Measurements from ENCODE around the gene CS.
A peak's percentile ranks its signal among the peaks of the same experiment; 100 is the strongest.

CS gene

DNA sequence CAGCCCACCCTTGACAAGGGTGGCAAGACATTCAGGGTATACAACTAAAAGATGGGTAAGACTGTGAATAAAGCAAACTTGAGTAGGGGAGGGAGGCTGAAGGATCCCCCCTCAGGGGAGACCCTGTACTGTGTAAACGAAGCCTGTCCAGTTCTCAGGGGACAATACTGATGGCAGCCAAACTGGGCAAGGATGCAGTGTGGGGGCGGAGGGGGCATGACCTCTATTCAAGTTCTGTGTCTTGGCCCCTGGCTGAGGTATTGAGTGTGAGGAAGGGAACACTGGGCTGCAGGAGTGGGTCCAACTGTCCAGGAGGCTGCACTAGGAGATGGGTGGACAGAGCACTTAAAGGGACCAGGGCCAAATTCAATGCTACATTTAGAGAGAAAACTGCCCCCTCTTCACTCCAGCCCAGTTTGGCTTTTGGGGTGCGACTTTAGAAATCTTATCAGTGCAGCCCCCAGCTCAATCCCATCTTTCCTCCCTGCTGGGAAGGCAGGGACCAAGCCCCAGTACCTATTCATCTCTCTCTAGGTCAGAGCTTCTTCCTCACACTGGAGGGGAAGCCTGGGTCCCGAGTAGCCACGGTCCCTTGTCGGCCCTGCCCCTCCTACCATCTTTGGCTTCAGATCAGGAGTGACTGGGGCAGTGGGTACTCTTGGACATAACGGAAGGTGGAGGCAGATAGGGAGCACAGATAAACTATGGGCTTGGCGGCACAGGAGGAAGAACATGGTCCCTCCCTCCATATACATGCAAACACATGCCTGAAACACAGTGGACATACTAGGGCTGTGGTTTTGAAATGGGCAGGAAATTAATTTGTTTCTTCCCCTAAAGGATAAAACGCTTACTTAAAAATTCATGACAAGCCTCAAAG lies 58.5 kb downstream of the CS start:
- H3K4me1 ChIP-seq (ENCODE audit: control insufficient read depth, low read depth, low read length): no peaks in the 10 kb centered on the region
- peaks cover 50% of the 10 kb centered on the region for H3K36me3 ChIP-seq (ENCODE audit: control insufficient read depth, low read depth, low read length)
- H3K4me3 ChIP-seq (ENCODE audit: low read length): no peak overlapping the region
- H3K9ac ChIP-seq (ENCODE audit: low read length): no peak overlapping the region
- no peak overlapping the region for H3K27ac ChIP-seq (ENCODE audit: low read length)
- H3K9me3 ChIP-seq (ENCODE audit: control insufficient read depth, low read depth, low read length): no peaks in the 10 kb centered on the region
- H3K27me3 ChIP-seq (ENCODE audit: control insufficient read depth, insufficient read depth, low read length): no peaks in the 10 kb centered on the region

DNA sequence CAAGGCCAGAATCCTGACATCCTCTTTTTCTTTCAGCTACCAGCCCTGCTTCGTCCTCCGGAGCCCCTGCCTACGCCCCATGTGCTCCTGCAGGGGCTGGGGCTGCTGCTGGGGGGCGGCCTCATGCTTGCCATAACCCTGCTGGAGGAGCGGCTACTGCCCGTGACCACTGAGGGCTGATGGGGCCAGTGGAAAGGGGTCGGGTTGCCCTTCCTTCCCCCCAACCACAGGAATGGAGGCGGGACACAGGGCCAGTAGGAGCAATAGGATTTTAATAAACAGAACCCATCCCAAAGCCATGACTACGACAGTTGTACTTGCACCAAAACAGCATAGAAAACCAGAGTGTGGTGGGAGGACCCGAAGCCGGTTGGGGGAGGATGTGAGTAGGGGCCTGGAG lies 62.6 kb downstream of the CS start:
- Histone ChIP-seq H3K4me3 (ENCODE audit: low read length) (no peak overlapping the region), H3K27me3 (ENCODE audit: control insufficient read depth, insufficient read depth, low read length) (no peaks in the 10 kb centered on the region), H3K9ac (ENCODE audit: low read length) (no peak overlapping the region), H3K36me3 (ENCODE audit: control insufficient read depth, low read depth, low read length) (peaks cover 16% of the 10 kb centered on the region), H3K4me1 (ENCODE audit: control insufficient read depth, low read depth, low read length) (no peaks in the 10 kb centered on the region), H3K9me3 (ENCODE audit: control insufficient read depth, low read depth, low read length) (no peaks in the 10 kb centered on the region), H3K27ac (ENCODE audit: low read length) (no peak overlapping the region)

DNA sequence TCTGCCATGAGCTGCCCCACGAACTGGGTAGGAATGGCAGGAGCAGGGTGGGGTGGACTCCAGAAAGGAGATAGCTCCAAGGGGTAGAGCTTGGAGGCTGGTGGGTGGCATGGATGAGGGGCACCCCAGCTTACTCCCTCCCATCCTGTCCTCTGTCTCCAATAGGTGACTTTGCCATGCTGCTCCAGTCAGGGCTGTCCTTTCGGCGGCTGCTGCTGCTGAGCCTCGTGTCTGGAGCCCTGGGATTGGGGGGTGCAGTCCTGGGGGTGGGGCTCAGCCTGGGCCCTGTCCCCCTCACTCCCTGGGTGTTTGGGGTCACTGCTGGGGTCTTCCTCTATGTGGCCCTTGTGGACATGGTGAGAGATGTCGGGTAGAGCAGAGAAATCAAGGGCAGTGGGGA lies 63.1 kb downstream of the CS start:
- Histone ChIP-seq H3K4me1 (ENCODE audit: control insufficient read depth, low read depth, low read length) (no peaks in the 10 kb centered on the region), H3K9me3 (ENCODE audit: control insufficient read depth, low read depth, low read length) (no peaks in the 10 kb centered on the region), H3K9ac (ENCODE audit: low read length) (no peak overlapping the region), H3K27ac (ENCODE audit: low read length) (no peak overlapping the region), H3K4me3 (ENCODE audit: low read length) (no peak overlapping the region), H3K27me3 (ENCODE audit: control insufficient read depth, insufficient read depth, low read length) (no peaks in the 10 kb centered on the region), H3K36me3 (ENCODE audit: control insufficient read depth, low read depth, low read length) (peaks cover 13% of the 10 kb centered on the region)

DNA sequence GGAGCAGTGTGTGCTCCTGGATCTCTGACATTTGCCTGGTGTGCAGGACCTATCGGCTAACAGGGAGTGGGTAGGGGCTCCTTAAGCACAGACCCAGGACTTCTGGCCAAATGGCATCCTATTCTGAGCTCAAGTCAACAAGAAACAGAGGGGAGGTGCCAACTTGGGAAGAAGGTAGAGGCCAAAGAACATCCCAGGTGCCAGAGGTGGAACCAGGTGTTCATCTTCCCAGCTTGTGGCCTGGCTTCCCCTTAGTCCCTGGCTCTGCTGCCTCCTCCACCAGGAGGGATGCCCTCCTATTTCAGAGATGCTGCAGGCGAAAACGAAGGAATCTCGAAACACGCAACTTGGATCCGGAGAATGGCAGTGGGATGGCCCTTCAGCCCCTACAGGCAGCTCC lies 64.0 kb downstream of the CS start:
- H3K4me1 ChIP-seq (ENCODE audit: control insufficient read depth, low read depth, low read length): no peaks in the 10 kb centered on the region
- H3K36me3 ChIP-seq (ENCODE audit: control insufficient read depth, low read depth, low read length): peaks cover 5% of the 10 kb centered on the region
- no peaks in the 10 kb centered on the region for H3K27me3 ChIP-seq (ENCODE audit: control insufficient read depth, insufficient read depth, low read length)
- H3K9ac ChIP-seq (ENCODE audit: low read length): no peak overlapping the region
- no peak overlapping the region for H3K4me3 ChIP-seq (ENCODE audit: low read length)
- no peak overlapping the region for H3K27ac ChIP-seq (ENCODE audit: low read length)
- no peaks in the 10 kb centered on the region for H3K9me3 ChIP-seq (ENCODE audit: control insufficient read depth, low read depth, low read length)

DNA sequence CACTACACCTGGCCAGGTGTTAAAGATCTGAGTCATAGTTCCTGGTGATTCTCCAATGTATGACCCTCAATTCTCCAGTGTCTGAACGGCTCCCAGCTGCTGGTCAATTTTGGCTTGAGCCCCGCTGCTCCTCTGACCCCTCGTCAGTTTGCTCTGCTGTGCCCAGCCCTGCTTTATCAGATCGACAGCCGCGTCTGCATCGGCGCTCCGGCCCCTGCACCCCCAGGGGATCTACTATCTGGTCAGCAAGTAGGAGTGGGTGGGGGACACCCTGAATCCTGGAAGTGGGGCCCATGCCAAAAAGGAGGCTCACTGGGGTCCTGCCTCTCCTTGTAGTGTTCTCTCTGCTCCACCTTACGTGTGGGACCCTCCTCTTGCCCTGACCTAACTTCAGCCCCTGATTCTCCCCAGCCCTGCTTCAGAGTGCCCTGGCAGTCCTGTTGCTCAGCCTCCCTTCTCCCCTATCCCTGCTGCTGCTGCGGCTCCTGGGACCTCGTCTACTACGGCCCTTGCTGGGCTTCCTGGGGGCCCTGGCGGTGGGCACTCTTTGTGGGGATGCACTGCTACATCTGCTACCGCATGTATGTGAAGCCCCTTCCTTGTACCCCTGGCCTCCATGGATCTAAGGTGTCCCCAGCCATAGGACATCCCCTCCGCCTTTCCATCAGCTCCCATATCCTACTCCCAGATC lies 65.2 kb downstream of the CS start:
- H3K9ac ChIP-seq (ENCODE audit: low read length): no peak overlapping the region
- no peaks in the 10 kb centered on the region for H3K36me3 ChIP-seq (ENCODE audit: control insufficient read depth, low read depth, low read length)
- H3K4me1 ChIP-seq (ENCODE audit: control insufficient read depth, low read depth, low read length): no peaks in the 10 kb centered on the region

DNA sequence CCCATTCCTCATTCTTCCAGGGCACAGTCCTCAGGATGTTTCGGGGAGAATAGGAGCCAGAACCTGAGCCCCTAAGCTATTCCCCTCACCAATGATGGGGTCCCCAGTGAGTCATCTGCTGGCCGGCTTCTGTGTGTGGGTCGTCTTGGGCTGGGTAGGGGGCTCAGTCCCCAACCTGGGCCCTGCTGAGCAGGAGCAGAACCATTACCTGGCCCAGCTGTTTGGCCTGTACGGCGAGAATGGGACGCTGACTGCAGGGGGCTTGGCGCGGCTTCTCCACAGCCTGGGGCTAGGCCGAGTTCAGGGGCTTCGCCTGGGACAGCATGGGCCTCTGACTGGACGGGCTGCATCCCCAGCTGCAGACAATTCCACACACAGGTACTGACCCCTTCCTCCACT lies 68.9 kb downstream of the CS start:
- H3K4me3 ChIP-seq (ENCODE audit: low read length): no peak overlapping the region
- no peaks in the 10 kb centered on the region for H3K27me3 ChIP-seq (ENCODE audit: control insufficient read depth, insufficient read depth, low read length)
- no peaks in the 10 kb centered on the region for H3K4me1 ChIP-seq (ENCODE audit: control insufficient read depth, low read depth, low read length)
- no peaks in the 10 kb centered on the region for H3K36me3 ChIP-seq (ENCODE audit: control insufficient read depth, low read depth, low read length)
- no peaks in the 10 kb centered on the region for H3K9me3 ChIP-seq (ENCODE audit: control insufficient read depth, low read depth, low read length)
- no peak overlapping the region for H3K9ac ChIP-seq (ENCODE audit: low read length)
- no peak overlapping the region for H3K27ac ChIP-seq (ENCODE audit: low read length)

More for the DNA sequence above, 65.2 kb downstream of the CS start:
- Histone ChIP-seq H3K27ac (ENCODE audit: low read length) (no peak overlapping the region), H3K4me3 (ENCODE audit: low read length) (no peak overlapping the region), H3K27me3 (ENCODE audit: control insufficient read depth, insufficient read depth, low read length) (no peaks in the 10 kb centered on the region), H3K9me3 (ENCODE audit: control insufficient read depth, low read depth, low read length) (no peaks in the 10 kb centered on the region)

DNA sequence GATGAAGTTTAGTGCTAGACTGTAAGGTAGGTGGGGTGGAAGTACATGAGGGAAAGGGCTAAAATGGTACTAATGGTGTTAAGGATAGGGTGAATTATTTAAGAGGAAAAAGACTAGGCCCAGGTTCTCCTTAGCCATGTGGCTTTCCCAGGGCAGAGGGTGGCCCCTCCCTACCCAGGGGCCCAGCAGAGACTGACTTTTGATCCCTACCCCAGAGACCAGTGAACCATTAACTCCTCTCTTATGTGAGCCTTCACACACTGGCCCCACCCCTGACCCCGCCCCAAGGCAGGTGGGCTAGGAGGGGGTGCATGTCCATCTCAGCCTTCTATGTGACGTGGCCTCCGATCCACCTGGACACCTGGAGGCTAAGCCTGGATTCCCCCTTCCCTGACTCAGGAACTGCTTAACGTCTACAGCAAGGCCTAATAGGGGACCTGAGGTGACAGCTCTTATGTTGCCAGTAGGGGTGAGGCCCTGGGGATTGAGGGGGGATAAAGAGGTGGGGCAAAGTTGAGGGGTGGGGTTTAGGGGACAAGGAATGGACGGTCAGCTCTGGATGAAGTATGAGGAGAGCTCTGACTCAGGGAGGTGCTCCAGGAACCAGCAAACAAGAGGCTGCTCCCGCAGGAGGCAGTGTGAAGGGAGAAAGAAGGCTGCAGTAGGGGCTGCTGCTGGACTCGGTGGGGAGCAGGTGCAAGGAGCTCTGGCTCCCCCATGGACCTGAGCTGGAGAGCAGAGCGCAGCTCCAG lies 69.5 kb downstream of the CS start:
- H3K9me3 ChIP-seq (ENCODE audit: control insufficient read depth, low read depth, low read length): no peaks in the 10 kb centered on the region
- no peak overlapping the region for H3K4me3 ChIP-seq (ENCODE audit: low read length)
- no peaks in the 10 kb centered on the region for H3K36me3 ChIP-seq (ENCODE audit: control insufficient read depth, low read depth, low read length)
- no peak overlapping the region for H3K9ac ChIP-seq (ENCODE audit: low read length)
- no peak overlapping the region for H3K27ac ChIP-seq (ENCODE audit: low read length)
- no peaks in the 10 kb centered on the region for H3K4me1 ChIP-seq (ENCODE audit: control insufficient read depth, low read depth, low read length)
- no peaks in the 10 kb centered on the region for H3K27me3 ChIP-seq (ENCODE audit: control insufficient read depth, insufficient read depth, low read length)

DNA sequence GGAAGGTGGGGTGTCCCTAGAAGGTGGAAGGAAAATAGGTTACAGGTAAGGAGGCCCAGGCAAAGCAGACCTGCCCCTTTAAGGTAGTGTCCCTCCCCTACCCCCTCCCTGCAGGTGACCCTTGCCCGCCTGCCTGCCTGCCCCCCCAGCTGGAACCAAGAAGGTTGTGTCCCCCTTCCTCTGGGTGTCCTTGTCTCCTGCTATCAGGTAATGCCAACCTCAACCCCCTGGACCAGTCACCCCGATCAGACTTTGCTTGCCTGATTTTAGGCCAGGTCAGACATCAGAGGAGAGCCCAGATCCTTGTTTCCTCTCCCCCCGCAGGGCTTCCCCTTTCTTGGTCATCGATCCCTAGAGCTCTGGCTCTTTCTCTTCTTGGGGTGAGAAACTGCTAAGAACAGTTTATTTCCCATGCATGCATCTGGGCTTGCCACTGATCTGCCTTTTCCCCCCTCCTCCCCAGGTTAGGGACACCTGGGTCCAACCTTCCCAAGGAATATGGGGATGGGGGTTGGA lies 70.2 kb downstream of the CS start, which contains the start of gene SLC39A5:
SLC39A5 (plus strand) TSS at position 136 of the 516 bp plus-strand sequence. CDS start 1,224 bp downstream, outside the sequence.
- Histone ChIP-seq H3K36me3 (ENCODE audit: control insufficient read depth, low read depth, low read length) (no peaks in the 10 kb centered on the region), H3K27me3 (ENCODE audit: control insufficient read depth, insufficient read depth, low read length) (no peaks in the 10 kb centered on the region), H3K27ac (ENCODE audit: low read length) (no peak within 1 kb of the TSS), H3K4me3 (ENCODE audit: low read length) (no peak within 1 kb of the TSS), H3K9me3 (ENCODE audit: control insufficient read depth, low read depth, low read length) (no peaks in the 10 kb centered on the region), H3K4me1 (ENCODE audit: control insufficient read depth, low read depth, low read length) (no peaks in the 10 kb centered on the region), H3K9ac (ENCODE audit: low read length) (no peak within 1 kb of the TSS)

DNA sequence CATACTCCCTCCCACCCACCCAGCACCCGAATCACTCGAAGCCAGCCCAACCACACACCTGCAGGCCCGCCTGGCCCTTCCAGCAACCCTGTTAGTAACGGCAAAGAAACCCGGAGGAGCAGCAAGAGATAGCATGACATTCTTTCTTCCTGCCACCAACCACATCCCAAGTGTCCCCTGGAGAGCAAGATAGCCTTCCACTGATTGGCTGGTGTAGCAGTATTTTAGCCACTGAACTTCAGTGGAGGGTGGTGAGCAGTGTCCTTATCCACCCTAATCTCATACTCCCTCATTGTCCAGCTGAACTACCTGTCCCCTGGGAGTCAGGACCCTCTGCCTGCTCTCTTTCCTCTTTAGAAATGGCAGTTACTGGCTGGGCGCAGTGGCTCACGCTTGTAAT lies 71.0 kb downstream of the CS start:
- H3K36me3 ChIP-seq (ENCODE audit: control insufficient read depth, low read depth, low read length): no peaks in the 10 kb centered on the region
- H3K4me1 ChIP-seq (ENCODE audit: control insufficient read depth, low read depth, low read length): peaks cover 2% of the 10 kb centered on the region
- H3K27ac ChIP-seq (ENCODE audit: low read length): no peak overlapping the region
- H3K9ac ChIP-seq (ENCODE audit: low read length): no peak overlapping the region
- H3K4me3 ChIP-seq (ENCODE audit: low read length): no peak overlapping the region
- H3K9me3 ChIP-seq (ENCODE audit: control insufficient read depth, low read depth, low read length): no peaks in the 10 kb centered on the region
- no peaks in the 10 kb centered on the region for H3K27me3 ChIP-seq (ENCODE audit: control insufficient read depth, insufficient read depth, low read length)

DNA sequence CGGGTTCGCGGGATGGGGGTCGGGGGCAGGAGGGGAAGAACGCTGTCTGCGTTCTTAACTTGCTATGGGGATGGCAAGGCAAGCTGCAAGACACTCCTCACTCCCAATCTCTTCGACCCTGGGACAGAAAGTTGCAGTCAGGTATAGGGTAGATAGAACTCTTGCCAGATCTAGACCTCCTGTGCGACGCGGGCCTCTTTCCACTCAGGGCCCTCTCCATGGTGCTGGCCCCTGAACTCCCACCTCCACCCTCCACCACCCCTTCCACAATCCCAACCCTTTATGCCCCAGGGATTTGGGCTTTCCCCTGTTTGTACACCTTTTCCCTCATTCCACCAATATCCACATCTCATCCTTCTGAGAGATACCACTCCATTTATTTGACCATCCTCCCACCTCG lies 75.2 kb downstream of the CS start:
- Histone ChIP-seq H3K9me3 (ENCODE audit: control insufficient read depth, low read depth, low read length) (no peaks in the 10 kb centered on the region), H3K27me3 (ENCODE audit: control insufficient read depth, insufficient read depth, low read length) (no peaks in the 10 kb centered on the region), H3K9ac (ENCODE audit: low read length) (peak overlapping the region; percentile 76), H3K4me1 (ENCODE audit: control insufficient read depth, low read depth, low read length) (peaks cover 17% of the 10 kb centered on the region), H3K4me3 (ENCODE audit: low read length) (peak overlapping the region; percentile 79), H3K36me3 (ENCODE audit: control insufficient read depth, low read depth, low read length) (no peaks in the 10 kb centered on the region), H3K27ac (ENCODE audit: low read length) (no peak overlapping the region)

DNA sequence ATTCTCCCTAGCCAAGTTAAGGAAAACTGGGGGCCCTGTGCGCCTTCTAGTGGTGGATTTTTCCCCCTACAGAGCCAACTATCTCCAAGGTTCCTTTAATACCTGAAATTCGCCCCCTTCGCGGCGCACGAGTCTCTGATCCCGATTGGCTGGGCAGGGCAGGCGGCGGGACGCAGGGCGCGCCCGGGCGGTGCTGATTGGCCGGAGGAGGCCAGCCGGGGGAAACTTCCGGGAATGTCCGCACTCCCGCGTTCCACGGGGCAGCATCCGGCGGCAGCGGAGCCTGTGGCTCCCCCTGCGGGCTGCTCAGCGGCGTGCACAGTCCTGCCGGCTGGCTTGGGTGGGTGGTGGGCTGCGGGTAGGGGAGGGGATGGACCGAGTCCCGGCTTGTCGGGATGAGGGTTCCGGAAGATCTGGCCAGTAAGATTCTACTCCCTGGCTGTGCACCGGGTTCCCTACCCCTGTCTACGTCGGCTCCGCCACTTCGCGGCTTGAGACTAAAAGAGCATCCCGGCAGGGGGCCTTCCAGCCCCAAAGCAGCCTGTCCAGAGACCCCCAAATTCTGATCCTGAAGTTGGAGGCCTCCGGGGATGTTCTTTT lies 75.9 kb downstream of the CS start, which contains the start of gene NABP2:
NABP2 (plus strand) TSS at position 241 of the 600 bp plus-strand sequence. CDS start 515 bp downstream, outside the sequence.
- Histone ChIP-seq H3K4me1 (ENCODE audit: control insufficient read depth, low read depth, low read length) (peaks cover 17% of the 10 kb centered on the region), H3K9me3 (ENCODE audit: control insufficient read depth, low read depth, low read length) (no peaks in the 10 kb centered on the region), H3K4me3 (ENCODE audit: low read length) (peak within 1 kb of the TSS; percentile 79), H3K9ac (ENCODE audit: low read length) (peak within 1 kb of the TSS; percentile 76), H3K36me3 (ENCODE audit: control insufficient read depth, low read depth, low read length) (no peaks in the 10 kb centered on the region), H3K27ac (ENCODE audit: low read length) (peak within 1 kb of the TSS; percentile 80), H3K27me3 (ENCODE audit: control insufficient read depth, insufficient read depth, low read length) (no peaks in the 10 kb centered on the region)
